T-cell (primary cell): Measurements from ENCODE around the gene RBM19. TPM values are rescaled to one million over a fixed set of nuclear protein-coding genes. Genes with fewer than 3 reads are reported as not detected.

Experiments
- ATAC-seq, 4 experiments: fragments of 200-7000 bp in 3 of 4; fragments of 150-1000 bp in 1 of 4; cut with Tn5 transposase; replicated peaks in 1 of 4; 1 replicate in 3 of 4; 2 replicates in 1 of 4; pipeline ENCODE4 v1.10.0; 2021; ENCODE audit warnings: moderate library complexity in 3 of 4, mild to moderate bottlenecking in 2 of 4, moderate number of reproducible peaks in 1 of 4
- CTCF ChIA-PET, 2 donors: fragments of 300-600 bp; sonication (Branson Sonifier 250); formaldehyde crosslinking; loops; one replicate each; lab custom pipeline; 2022; ENCODE audit warnings: antibody characterized with exemption in 2 of 2; lab: Charles Lee
- POLR2A ChIA-PET, 2 donors: fragments of 300-600 bp; sonication (Branson Sonifier 250); formaldehyde crosslinking; loops; one replicate each; lab custom pipeline; 2022; ENCODE audit warnings: antibody characterized with exemption in 2 of 2; lab: Charles Lee
- DNase-seq, 35 experiments: peaks; one replicate each; pipeline versions ENCODE4 v3.0.0 to v3.0.0-alpha.2; 2013 to 2023
- H3K27ac ChIP-seq: one replicate; pipeline ENCODE4 v1.5.1; 2013; ENCODE audit warnings: low read length
- H3K27me3 ChIP-seq, 2 experiments: replicated peaks in 1 of 2; 1 replicate in 1 of 2; 2 replicates in 1 of 2; pipeline versions ENCODE4 v1.6.1 to v1.7.0; 2013; ENCODE audit warnings: low read length in 1 of 2, mixed read lengths in 1 of 2; ENCODE audit not compliant: control insufficient read depth in 2 of 2, insufficient read depth in 2 of 2; ENCODE audit errors: extremely low read depth in 1 of 2
- H3K36me3 ChIP-seq, 2 donors: 1 replicate in 1 of 2; 2 replicates in 1 of 2; pipeline versions ENCODE4 v1.6.1 to v1.7.0; 2013; ENCODE audit warnings: low read length in 1 of 2; ENCODE audit not compliant: control insufficient read depth in 2 of 2, insufficient read depth in 1 of 2; ENCODE audit errors: extremely low read depth in 1 of 2
- H3K4me1 ChIP-seq, 2 experiments: 1 replicate in 1 of 2; 2 replicates in 1 of 2; pipeline versions ENCODE4 v1.6.1 to v1.7.0; 2013; ENCODE audit warnings: low read length in 2 of 2, mixed read lengths in 1 of 2; ENCODE audit not compliant: insufficient read depth in 2 of 2, control insufficient read depth in 1 of 2; ENCODE audit errors: extremely low read depth in 1 of 2
- H3K4me3 ChIP-seq, 2 donors: 1 replicate in 1 of 2; 2 replicates in 1 of 2; pipeline versions ENCODE4 v1.5.1 to v1.7.0; 2013; ENCODE audit warnings: mild to moderate bottlenecking in 2 of 2, low read length in 1 of 2, moderate library complexity in 1 of 2; ENCODE audit not compliant: control insufficient read depth in 1 of 2; ENCODE audit errors: extremely low read depth in 1 of 2
- H3K9me3 ChIP-seq: 2 replicates; pipeline ENCODE4 v1.7.0; 2013
- H3K27ac Mint-ChIP-seq, 2 donors: one replicate each; pipeline ENCODE4 v1.8.0; 2020 to 2021; ENCODE audit warnings: mild to moderate bottlenecking in 2 of 2, mixed read lengths in 2 of 2
- H3K27me3 Mint-ChIP-seq, 2 donors: one replicate each; pipeline ENCODE4 v1.8.0; 2021 to 2022; ENCODE audit warnings: mixed read lengths in 2 of 2
- H3K36me3 Mint-ChIP-seq: one replicate; pipeline ENCODE4 v1.8.0; 2021; ENCODE audit warnings: mixed read lengths
- H3K4me1 Mint-ChIP-seq, 3 donors: one replicate each; pipeline ENCODE4 v1.8.0; 2020 to 2022; ENCODE audit warnings: mixed read lengths in 3 of 3, mild to moderate bottlenecking in 1 of 3
- H3K4me3 Mint-ChIP-seq, 3 donors: one replicate each; pipeline ENCODE4 v1.8.0; 2020 to 2022; ENCODE audit warnings: mild to moderate bottlenecking in 3 of 3, mixed read lengths in 3 of 3, moderate library complexity in 3 of 3
- H3K9me3 Mint-ChIP-seq, 3 donors: one replicate each; pipeline ENCODE4 v1.8.0; 2020 to 2022; ENCODE audit warnings: mixed read lengths in 3 of 3
- WGBS: methylation state at CpG from one replicate; pipeline ENCODE4 v1.1.5; 2013; ENCODE audit warnings: missing lambda C conversion rate; ENCODE audit not compliant: insufficient coverage; 5-methylcytosine and 5-hydroxymethylcytosine counted together
- total RNA-seq, 35 experiments: library from RNA in 6 of 35; stranded (reverse) in 6 of 35; fragments of 120-200 nt in 1 of 35; gene quantifications; one replicate each; pipeline versions ENCODE4 v1.2.1 to v1.2.4 and lab custom pipeline; 2013 to 2026

Gene RBM19
- total RNA-seq, 5 donors from 2014 or later (not counting 1 experiment from before 2014, with no cell fraction given): 57.9 to 80.3 (median 78.3) TPM

DNA sequence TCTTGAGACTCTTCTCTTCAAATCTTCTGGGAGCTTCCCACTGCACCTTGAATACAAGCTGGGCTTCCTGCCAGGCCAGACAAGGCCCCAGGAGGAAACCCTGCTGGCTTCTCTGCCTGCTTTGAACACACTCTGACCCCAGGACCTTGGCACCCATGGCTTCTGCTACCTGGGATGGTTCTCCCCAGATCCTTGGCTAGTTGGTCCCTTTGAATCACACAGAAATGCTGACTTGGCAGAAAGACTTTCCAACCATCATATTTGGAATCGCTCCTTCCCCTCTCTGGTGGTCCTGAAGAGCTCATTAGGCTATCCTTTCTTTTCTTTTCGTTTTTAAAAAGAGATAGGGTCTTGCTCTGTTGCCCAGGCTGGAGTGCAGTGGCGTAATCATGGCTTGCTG lies 132.7 kb downstream of the RBM19 start:
- no peak overlapping the region for H3K27ac Mint-ChIP-seq
- Histone ChIP-seq H3K36me3 (peaks cover 2 to 5% of the 10 kb centered on the region in 2 donors), H3K4me3 (no peak overlapping the region), H3K4me1 (no peaks in the 10 kb centered on the region), H3K27ac (no peak overlapping the region), H3K9me3 (no peaks in the 10 kb centered on the region), H3K27me3 (no peaks in the 10 kb centered on the region)
- WGBS: 96% methylated on average over 3 of the region's 3 CpGs
- CTCF ChIA-PET: no interaction called here
- no peaks in the 10 kb centered on the region for H3K27me3 Mint-ChIP-seq
- no peaks in the 10 kb centered on the region for H3K9me3 Mint-ChIP-seq
- peaks cover 16% of the 10 kb centered on the region for H3K36me3 Mint-ChIP-seq
- ATAC-seq (no peak), DNase-seq (no peak)
- H3K4me3 Mint-ChIP-seq: no peak overlapping the region
- POLR2A ChIA-PET: no interaction called here
- H3K4me1 Mint-ChIP-seq: no peaks in the 10 kb centered on the region

DNA sequence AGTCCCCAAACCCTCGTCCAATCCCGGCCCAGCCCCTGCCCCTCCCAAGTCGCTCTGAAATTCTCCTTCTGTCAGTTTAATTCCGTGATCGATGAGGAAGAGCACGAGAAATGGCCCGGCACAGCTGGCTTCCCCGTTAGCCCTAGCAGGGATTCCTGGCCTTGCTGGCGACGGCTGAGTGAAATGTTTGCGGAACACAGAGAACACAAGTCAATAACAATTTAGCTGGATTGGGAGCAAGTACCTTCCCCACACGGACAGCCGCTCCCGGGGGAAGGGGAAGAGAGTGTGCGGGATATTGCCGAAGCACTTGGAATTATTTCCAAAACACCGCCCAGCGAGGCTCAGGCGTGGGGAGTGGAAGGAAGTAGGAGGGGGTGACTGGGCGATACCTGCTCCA lies 134.6 kb downstream of the RBM19 start:
- Histone ChIP-seq H3K27me3 (no peaks in the 10 kb centered on the region), H3K4me3 (no peak overlapping the region), H3K27ac (no peak overlapping the region), H3K4me1 (no peaks in the 10 kb centered on the region), H3K9me3 (no peaks in the 10 kb centered on the region), H3K36me3 (peaks cover 5 to 8% of the 10 kb centered on the region in 2 donors)
- DNase-seq (no peak), ATAC-seq (no peak)
- H3K36me3 Mint-ChIP-seq: peaks cover 17% of the 10 kb centered on the region
- H3K4me3 Mint-ChIP-seq: no peak overlapping the region
- ChIA-PET POLR2A (no interaction called here), CTCF (no interaction called here)
- 96% methylated on average over 19 of the region's 20 CpGs for WGBS
- no peaks in the 10 kb centered on the region for H3K4me1 Mint-ChIP-seq
- H3K27me3 Mint-ChIP-seq: no peaks in the 10 kb centered on the region
- no peaks in the 10 kb centered on the region for H3K9me3 Mint-ChIP-seq
- H3K27ac Mint-ChIP-seq: no peak overlapping the region

DNA sequence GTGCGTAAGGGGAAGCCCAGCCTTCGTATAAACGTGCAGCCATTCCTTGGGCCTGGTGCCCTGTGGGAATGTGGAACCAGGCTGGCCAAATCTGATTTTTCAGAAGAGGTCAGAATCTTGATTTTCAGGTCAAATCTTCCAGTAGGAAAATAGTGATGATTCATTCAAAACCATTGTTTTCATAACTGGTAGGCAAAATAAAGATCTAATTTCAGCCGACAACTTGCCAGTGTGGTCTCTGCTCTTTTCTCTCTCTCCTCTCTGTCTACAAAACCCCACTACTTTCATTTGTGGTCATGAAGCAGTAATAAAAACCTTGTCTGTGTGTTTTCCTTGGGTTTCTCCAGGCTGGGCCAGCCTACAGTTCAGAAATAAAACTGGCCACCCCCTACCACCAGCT lies 135.1 kb downstream of the RBM19 start:
- ATAC-seq (no peak), DNase-seq (no peak)
- no peaks in the 10 kb centered on the region for H3K27me3 ChIP-seq
- peaks cover 5 to 10% of the 10 kb centered on the region in 2 donors for H3K36me3 ChIP-seq
- no peaks in the 10 kb centered on the region for H3K4me1 Mint-ChIP-seq
- no peaks in the 10 kb centered on the region for H3K4me1 ChIP-seq
- no peak overlapping the region for H3K4me3 ChIP-seq
- ChIA-PET CTCF (no interaction called here), POLR2A (no interaction called here)
- H3K4me3 Mint-ChIP-seq: no peak overlapping the region
- H3K27ac Mint-ChIP-seq: no peak overlapping the region
- H3K9me3 ChIP-seq: no peaks in the 10 kb centered on the region
- peaks cover 21% of the 10 kb centered on the region for H3K36me3 Mint-ChIP-seq
- no peak overlapping the region for H3K27ac ChIP-seq
- no peaks in the 10 kb centered on the region for H3K27me3 Mint-ChIP-seq
- no peaks in the 10 kb centered on the region for H3K9me3 Mint-ChIP-seq
- 93% methylated on average over 3 of the region's 4 CpGs for WGBS

DNA sequence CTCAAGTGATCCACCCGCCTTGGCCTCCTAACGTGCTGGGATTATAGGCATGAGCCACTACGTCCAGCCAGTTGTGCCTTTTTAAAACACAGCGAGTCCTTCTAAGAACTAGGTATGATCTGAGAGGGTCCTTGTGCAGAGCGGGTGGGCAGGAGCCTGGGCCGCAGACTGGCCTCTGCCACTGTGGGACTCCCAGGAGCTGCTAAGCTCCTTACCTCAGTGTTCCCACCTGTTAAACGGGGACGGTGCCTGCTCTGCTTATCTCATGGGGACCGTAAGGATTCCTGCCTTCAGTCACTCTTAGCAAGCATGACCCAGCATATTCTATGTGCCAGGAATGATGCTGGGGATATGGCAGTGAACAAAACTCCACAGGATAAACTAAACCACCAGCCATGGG lies 136.9 kb downstream of the RBM19 start:
- Histone ChIP-seq H3K27me3 (no peaks in the 10 kb centered on the region), H3K27ac (no peak overlapping the region), H3K9me3 (no peaks in the 10 kb centered on the region), H3K36me3 (peaks cover 0 to 10% of the 10 kb centered on the region in 2 donors), H3K4me3 (no peak overlapping the region), H3K4me1 (no peaks in the 10 kb centered on the region)
- Mint-ChIP-seq H3K27ac (no peak overlapping the region), H3K9me3 (no peaks in the 10 kb centered on the region), H3K36me3 (peaks cover 20% of the 10 kb centered on the region), H3K4me3 (no peak overlapping the region), H3K27me3 (no peaks in the 10 kb centered on the region), H3K4me1 (no peaks in the 10 kb centered on the region)
- ChIA-PET POLR2A (no interaction called here), CTCF (no interaction called here)
- DNase-seq (no peak), ATAC-seq (no peak)
- WGBS: 100% methylated on average over 2 of the region's 9 CpGs

DNA sequence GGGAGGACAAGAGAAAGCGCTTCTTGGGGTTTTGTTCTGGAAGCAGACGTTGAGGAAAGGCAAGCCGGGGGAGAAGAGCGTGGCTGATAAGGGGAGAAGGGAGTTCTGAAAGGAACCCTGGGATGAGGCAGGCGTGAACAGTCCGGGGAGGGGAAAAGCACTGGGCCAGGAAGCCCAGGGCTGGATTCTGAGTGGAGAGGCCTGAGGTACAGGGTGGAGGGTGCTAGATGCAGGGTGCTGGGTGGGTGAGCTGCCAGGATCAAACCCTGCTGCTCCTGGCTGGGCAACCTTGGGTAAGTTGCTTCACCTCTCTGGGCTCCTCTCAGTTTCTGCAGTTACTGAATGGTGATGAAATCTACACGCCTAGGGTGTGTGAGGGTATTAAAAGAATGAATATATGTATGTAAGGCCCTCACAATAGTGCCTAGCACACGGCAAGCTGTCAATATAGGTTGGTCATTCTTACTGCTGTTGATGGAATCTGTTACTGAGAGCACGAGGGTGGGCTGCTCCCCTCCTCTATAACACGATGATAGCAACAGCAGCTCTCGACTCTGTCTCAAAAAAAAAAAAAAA lies 138.5 kb downstream of the RBM19 start:
- POLR2A ChIA-PET: no interaction called here
- H3K4me1 ChIP-seq: no peaks in the 10 kb centered on the region
- ATAC-seq: no peak
- no peak overlapping the region for H3K4me3 Mint-ChIP-seq
- no peaks in the 10 kb centered on the region for H3K27me3 Mint-ChIP-seq
- H3K27ac ChIP-seq: no peak overlapping the region
- 96% methylated on average over 6 of the region's 11 CpGs for WGBS
- H3K27ac Mint-ChIP-seq: no peak overlapping the region
- H3K36me3 Mint-ChIP-seq: peaks cover 20% of the 10 kb centered on the region
- H3K27me3 ChIP-seq: no peaks in the 10 kb centered on the region
- no peaks in the 10 kb centered on the region for H3K4me1 Mint-ChIP-seq
- CTCF ChIA-PET: interaction anchor here in 1 of 2 donors (0.5 kb wide), 1 partner anchor 1160 kb away, joined by 4 read pairs; no protein-coding TSS in a partner anchor
- H3K4me3 ChIP-seq: no peak overlapping the region
- H3K9me3 ChIP-seq: no peaks in the 10 kb centered on the region
- peaks cover 6 to 14% of the 10 kb centered on the region in 2 donors for H3K36me3 ChIP-seq
- H3K9me3 Mint-ChIP-seq: no peaks in the 10 kb centered on the region
- DNase-seq: no peak

GRCh38 chr12:113826805-113827538 lies 139.2 kb downstream of the RBM19 start:
- no peak overlapping the region for H3K4me3 ChIP-seq
- Mint-ChIP-seq H3K36me3 (peaks cover 24% of the 10 kb centered on the region), H3K4me3 (no peak overlapping the region), H3K4me1 (no peaks in the 10 kb centered on the region), H3K9me3 (no peaks in the 10 kb centered on the region), H3K27ac (no peak overlapping the region), H3K27me3 (no peaks in the 10 kb centered on the region)
- ChIA-PET CTCF (interaction anchor here in 1 of 2 donors (0.5 kb wide), 1 partner anchor 1161 kb away, joined by 4 read pairs; no protein-coding TSS in a partner anchor), POLR2A (no interaction called here)
- no peaks in the 10 kb centered on the region for H3K27me3 ChIP-seq
- peaks cover 11 to 15% of the 10 kb centered on the region in 2 donors for H3K36me3 ChIP-seq
- DNase-seq (no peak), ATAC-seq (no peak)
- H3K4me1 ChIP-seq: no peaks in the 10 kb centered on the region
- WGBS: 89% methylated on average over 14 of the region's 22 CpGs
- no peaks in the 10 kb centered on the region for H3K9me3 ChIP-seq
- no peak overlapping the region for H3K27ac ChIP-seq
